Mesendoderm (in vitro differentiated cells): Measurements from ENCODE around the gene CSF3R. TPM values are rescaled to one million over a fixed set of nuclear protein-coding genes. Genes with fewer than 3 reads are reported as not detected.

Source experiments
- DNase-seq: peaks from one replicate; pipeline ENCODE4 v3.0.0; 2013
- H2AK5ac ChIP-seq: 2 replicates; pipeline ENCODE4 v1.6.1; 2013; ENCODE audit warnings: low read length, inconsistent platforms
- H2BK120ac ChIP-seq: 2 replicates; pipeline ENCODE4 v1.6.1; 2013; ENCODE audit warnings: low read depth, mild to moderate bottlenecking, low read length, moderate library complexity, mixed read lengths
- H2BK15ac ChIP-seq: replicated peaks from 2 replicates; pipeline ENCODE4 v1.6.1; 2013; ENCODE audit warnings: low read depth, mild to moderate bottlenecking, moderate library complexity
- H2BK5ac ChIP-seq: 2 replicates; pipeline ENCODE4 v1.6.1; 2013; ENCODE audit warnings: low read length, inconsistent platforms
- H3K18ac ChIP-seq: 2 replicates; pipeline ENCODE4 v1.6.1; 2013; ENCODE audit warnings: mild to moderate bottlenecking, low read length, mixed read lengths
- H3K23ac ChIP-seq: one replicate; pipeline ENCODE4 v1.6.1; 2013; ENCODE audit warnings: low read length
- H3K27ac ChIP-seq: 2 replicates; pipeline ENCODE4 v1.5.1; 2013; ENCODE audit warnings: low read depth, mild to moderate bottlenecking, inconsistent platforms, low read length, moderate library complexity
- H3K27me3 ChIP-seq: 2 replicates; pipeline ENCODE4 v1.6.1; 2013; ENCODE audit warnings: low read length, control low read depth, mild to moderate bottlenecking, inconsistent platforms; ENCODE audit not compliant: insufficient read depth, poor library complexity
- H3K36me3 ChIP-seq: 2 replicates; pipeline ENCODE4 v1.6.1; 2013; ENCODE audit warnings: low read length, inconsistent platforms; ENCODE audit not compliant: control insufficient read depth, insufficient read depth
- H3K4ac ChIP-seq: one replicate; pipeline ENCODE4 v1.6.1; 2013; ENCODE audit warnings: low read depth, mild to moderate bottlenecking, low read length, moderate library complexity
- H3K4me1 ChIP-seq: 2 replicates; pipeline ENCODE4 v1.6.1; 2013; ENCODE audit warnings: low read depth, low read length, inconsistent platforms; ENCODE audit not compliant: control insufficient read depth
- H3K4me2 ChIP-seq: 2 replicates; pipeline ENCODE4 v1.6.1; 2013; ENCODE audit warnings: low read length
- H3K4me3 ChIP-seq: 2 replicates; pipeline ENCODE4 v1.5.1; 2013; ENCODE audit warnings: mild to moderate bottlenecking, low read length
- H3K56ac ChIP-seq: one replicate; pipeline ENCODE4 v1.6.1; 2013; ENCODE audit warnings: low read length
- H3K79me1 ChIP-seq: 2 replicates; pipeline ENCODE4 v1.6.1; 2013; ENCODE audit warnings: low read length, inconsistent platforms
- H3K79me2 ChIP-seq: 2 replicates; pipeline ENCODE4 v1.6.1; 2013; ENCODE audit warnings: mild to moderate bottlenecking, low read length; ENCODE audit not compliant: control insufficient read depth, insufficient read depth
- H3K9ac ChIP-seq: 2 replicates; pipeline ENCODE4 v1.6.1; 2013; ENCODE audit warnings: low read length, inconsistent platforms
- H4K5ac ChIP-seq: one replicate; pipeline ENCODE4 v1.6.1; 2013; ENCODE audit warnings: low read length
- H4K8ac ChIP-seq: one replicate; pipeline ENCODE4 v1.6.1; 2013; ENCODE audit warnings: low read depth, mild to moderate bottlenecking, control low read depth, low read length, moderate library complexity
- whole genome bisulfite sequencing: extraction: QIAGEN DNeasy Blood & Tissue Kit; methylation state at CpG from one replicate; pipeline ENCODE4 v1.1.7; 2013; ENCODE audit warnings: low lambda C conversion rate, missing lambda C conversion rate; ENCODE audit not compliant: insufficient coverage; ENCODE audit errors: extremely low coverage; 5-methylcytosine and 5-hydroxymethylcytosine counted together
- small RNA-seq: library from polyadenylated mRNA; stranded (forward); fragments of <200 nt; extraction: miRNeasy Mini kit (QIAGEN cat#:217004); gene quantifications from one replicate; pipeline ENCODE3, GENCODE V24; 2013; ENCODE audit not compliant: insufficient read depth

CSF3R gene

GRCh38 chr1:36419569-36419968 lies 63.1 kb downstream of the CSF3R start:
- Histone ChIP-seq H2AK5ac (no peak overlapping the region), H3K79me1 (no peaks in the 10 kb centered on the region), H2BK120ac (no peak overlapping the region), H3K4ac (no peak overlapping the region), H3K36me3 (no peaks in the 10 kb centered on the region), H3K4me1 (no peaks in the 10 kb centered on the region), H3K56ac (no peak overlapping the region), H3K9ac (no peak overlapping the region), H3K4me3 (no peak overlapping the region), H3K27ac (no peak overlapping the region), H2BK5ac (no peak overlapping the region), H4K8ac (no peak overlapping the region), H4K5ac (no peak overlapping the region), H3K18ac (no peak overlapping the region), H2BK15ac (no peak overlapping the region), H3K23ac (no peak overlapping the region), H3K4me2 (no peak overlapping the region), H3K27me3 (no peaks in the 10 kb centered on the region), H3K79me2 (no peaks in the 10 kb centered on the region)
- WGBS, result no CpG with 5 or more reads among the region's 4 CpGs
- no peak for DNase-seq

- Histone ChIP-seq H2BK15ac (no peak overlapping the region), H3K4ac (no peak overlapping the region), H3K56ac (no peak overlapping the region), H3K79me1 (no peaks in the 10 kb centered on the region), H3K18ac (no peak overlapping the region), H3K27me3 (no peaks in the 10 kb centered on the region), H4K5ac (no peak overlapping the region), H2BK5ac (no peak overlapping the region), H3K36me3 (no peaks in the 10 kb centered on the region), H3K4me1 (no peaks in the 10 kb centered on the region), H4K8ac (no peak overlapping the region), H3K27ac (no peak overlapping the region), H3K4me2 (no peak overlapping the region), H2BK120ac (no peak overlapping the region), H2AK5ac (no peak overlapping the region), H3K4me3 (no peak overlapping the region), H3K9ac (no peak overlapping the region), H3K23ac (no peak overlapping the region), H3K79me2 (no peaks in the 10 kb centered on the region)
- DNase-seq, result no peak
- WGBS, result no CpG with 5 or more reads among the region's 3 CpGs
Measured at GRCh38 chr1:36419140-36419539, 63.6 kb downstream of the CSF3R start.

DNA sequence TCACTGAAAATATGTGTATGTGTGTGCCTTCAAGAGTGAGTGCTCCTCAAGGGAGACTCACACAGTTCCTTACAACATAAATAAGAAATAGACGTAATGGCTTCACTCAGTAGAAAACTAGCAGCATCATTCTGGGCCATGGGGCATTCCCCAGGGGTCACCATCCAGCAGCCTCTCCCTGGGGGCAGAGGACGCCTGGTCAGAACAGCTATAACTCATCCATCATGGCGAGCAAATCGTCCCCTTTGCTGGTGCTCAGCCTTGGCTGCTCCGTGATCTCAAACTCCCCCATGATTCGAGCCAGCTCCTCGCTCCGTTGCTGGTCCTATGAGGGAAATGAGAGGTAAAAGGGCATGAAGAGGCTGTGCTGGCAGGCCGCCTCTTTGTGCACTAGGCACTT lies 64.8 kb downstream of the CSF3R start:
- no peaks in the 10 kb centered on the region for H3K79me2 ChIP-seq
- no peak overlapping the region for H3K23ac ChIP-seq
- no peak overlapping the region for H3K27ac ChIP-seq
- no peak overlapping the region for H3K56ac ChIP-seq
- no peaks in the 10 kb centered on the region for H3K79me1 ChIP-seq
- no peak overlapping the region for H3K4me3 ChIP-seq
- H3K4me1 ChIP-seq, result no peaks in the 10 kb centered on the region
- DNase-seq, result no peak
- H3K4me2 ChIP-seq, result no peak overlapping the region
- no peak overlapping the region for H2BK5ac ChIP-seq
- H3K27me3 ChIP-seq, result no peaks in the 10 kb centered on the region
- H3K4ac ChIP-seq, result no peak overlapping the region
- no peak overlapping the region for H2AK5ac ChIP-seq
- no peak overlapping the region for H2BK15ac ChIP-seq
- H4K5ac ChIP-seq, result no peak overlapping the region
- WGBS, result no CpG with 5 or more reads among the region's 9 CpGs
- H2BK120ac ChIP-seq, result no peak overlapping the region
- no peak overlapping the region for H3K18ac ChIP-seq
- no peak overlapping the region for H3K9ac ChIP-seq
- no peak overlapping the region for H4K8ac ChIP-seq
- H3K36me3 ChIP-seq, result no peaks in the 10 kb centered on the region

Small RNA genes within 50 kb of the gene (small RNA-seq; reads per million reads assigned to genes)
- gene SNORA63C, result not detected
